ENCODE data around the gene JAM2.
"Not testable (repeated sequence)": the region's sequence is repeated elsewhere in the genome, so short reads cannot be mapped to it uniquely, and the experiment has no call there.

The JAM2 gene

GRCh38 chr21:25638660-25639550 is at the start of gene JAM2:
Gene JAM2, plus strand, starts transcription at chr21:25639258. Its CDS starts 564 bp downstream, at chr21:25639822.
- no peak for DNase-seq (ENCODE audit: low spot score)

- no peak for DNase-seq (ENCODE audit: low spot score)
These were observed 49.2 kb upstream of the JAM2 start for GRCh38 chr21:25589887-25590286.

GRCh38 chr21:25607151-25608043 is 31.7 kb upstream of the JAM2 start, which contains the start of gene MRPL39:
Gene MRPL39, minus strand, starts transcription at chr21:25607481. Its CDS starts 6 bp downstream, at chr21:25607475.
- peak; percentile 89 for DNase-seq (ENCODE audit: low spot score)

- DNase-seq (ENCODE audit: low spot score) = peak; percentile 87
These were observed 30.9 kb upstream of the JAM2 start for GRCh38 chr21:25608044-25608737.

- no peak for DNase-seq (ENCODE audit: low spot score)
These were observed 24.6 kb upstream of the JAM2 start for GRCh38 chr21:25614441-25614840.

GRCh38 chr21:25615880-25616279 is 23.2 kb upstream of the JAM2 start:
- no peak for DNase-seq (ENCODE audit: low spot score)

GRCh38 chr21:25619198-25619597 is 19.9 kb upstream of the JAM2 start:
- DNase-seq (ENCODE audit: low spot score) = no peak

- DNase-seq (ENCODE audit: low spot score) = no peak
These were observed 14.5 kb upstream of the JAM2 start for GRCh38 chr21:25624511-25624910.

- DNase-seq (ENCODE audit: low spot score) = no peak
These were observed 14.0 kb upstream of the JAM2 start for GRCh38 chr21:25625036-25625435.

- DNase-seq (ENCODE audit: low spot score) = not testable (repeated sequence)
These were observed 13.1 kb upstream of the JAM2 start for GRCh38 chr21:25625776-25626555.

- DNase-seq (ENCODE audit: low spot score) = no peak
These were observed 12.3 kb upstream of the JAM2 start for GRCh38 chr21:25626757-25627156.

GRCh38 chr21:25632296-25632695 is 6.8 kb upstream of the JAM2 start:
- DNase-seq (ENCODE audit: low spot score) = no peak

GRCh38 chr21:25635310-25635709 is 3.7 kb upstream of the JAM2 start:
- DNase-seq (ENCODE audit: low spot score) = no peak

GRCh38 chr21:25636727-25637126 is 2.3 kb upstream of the JAM2 start:
- no peak for DNase-seq (ENCODE audit: low spot score)

GRCh38 chr21:25637851-25638659 is 1.0 kb upstream of the JAM2 start:
- no peak for DNase-seq (ENCODE audit: low spot score)

GRCh38 chr21:25639551-25640201 is 618 bp downstream of the JAM2 start:
- DNase-seq (ENCODE audit: low spot score) = no peak

GRCh38 chr21:25640202-25640942 is 1.3 kb downstream of the JAM2 start:
- no peak for DNase-seq (ENCODE audit: low spot score)

- no peak for DNase-seq (ENCODE audit: low spot score)
These were observed 1.9 kb downstream of the JAM2 start for GRCh38 chr21:25640943-25641292.

GRCh38 chr21:25643486-25643885 is 4.4 kb downstream of the JAM2 start:
- DNase-seq (ENCODE audit: low spot score) = no peak
